A673 (cell line): ENCODE results near the gene APOC3.

Experiments used
- CTCF ChIP-seq: fragments of 300-800, 200-600 bp; sonication (generic); conservative IDR thresholded peaks from 2 replicates; pipeline ENCODE4 v1.5.1; 2017; ENCODE audit warnings: low read depth, mild to moderate bottlenecking, antibody characterized with exemption, low read length, moderate library complexity, mixed read lengths
- EZH2 ChIP-seq: fragments of 200-600 bp; sonication (generic); IDR thresholded peaks from 2 replicates; pipeline ENCODE4 v1.6.1; 2017; ENCODE audit warnings: borderline replicate concordance, low read depth, mild to moderate bottlenecking, mixed read lengths, antibody characterized with exemption, low read length; ENCODE audit not compliant: poor library complexity, severe bottlenecking

DNA sequence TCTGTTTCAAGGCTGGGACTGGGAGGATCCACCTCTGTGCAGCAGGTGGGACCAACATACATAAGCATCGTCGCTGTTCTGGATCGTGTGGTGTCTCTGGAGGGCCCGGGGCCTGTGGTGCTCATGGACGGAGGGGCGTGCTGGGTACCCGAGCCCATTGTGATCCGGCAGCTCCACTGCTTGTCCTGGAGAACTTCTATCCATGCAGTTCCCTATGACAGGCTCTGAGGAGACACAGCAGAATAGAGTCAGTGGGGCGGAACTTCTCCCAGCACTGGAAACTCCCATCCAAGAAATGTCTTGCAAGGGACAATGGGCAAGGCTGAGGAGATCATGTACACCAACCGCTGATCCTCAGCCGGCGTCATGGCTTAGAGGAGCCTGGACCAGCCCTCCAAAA lies 19.4 kb downstream of the APOC3 start:
- TF ChIP-seq CTCF (no peak), EZH2 (no peak)
